ENCODE data around the gene EVI5.

DNA sequence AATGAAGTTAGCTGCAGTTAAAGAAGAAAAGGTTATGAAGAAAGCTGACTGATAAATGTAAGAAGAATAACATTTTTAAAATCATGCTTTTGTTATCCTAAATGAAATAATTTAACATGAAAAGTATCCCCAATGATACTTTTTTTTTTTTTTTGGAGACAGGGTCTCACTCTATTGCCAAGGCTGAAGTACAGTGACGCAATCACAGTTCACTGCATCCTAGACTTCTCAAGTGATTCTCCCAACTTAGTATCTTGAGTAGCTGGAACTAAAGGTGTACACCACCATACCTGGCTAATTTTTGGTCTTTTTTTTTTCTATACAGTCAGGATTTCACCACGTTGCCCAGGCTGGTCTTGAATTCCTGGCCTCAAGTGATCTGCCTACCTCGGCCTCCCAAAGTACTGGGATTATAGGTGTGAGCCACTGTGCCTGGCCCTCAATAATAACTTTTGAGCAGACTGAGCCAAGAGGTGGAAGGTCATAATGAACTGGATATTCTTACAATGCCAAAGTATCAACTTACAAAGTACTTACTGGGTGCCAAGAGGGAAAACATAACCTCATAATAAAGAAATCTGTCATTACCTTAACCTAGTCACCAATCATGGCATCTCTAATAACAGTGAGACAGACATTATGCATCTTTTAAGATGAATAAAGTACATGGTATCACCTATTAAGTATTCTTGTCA lies 94.5 kb downstream of the EVI5 start:
- TF ChIP-seq CTCF (IDR thresholded peaks at IDR 0.05) (no peak), ZNF232 (CRISPR knock-in tag; IDR thresholded peaks at IDR 0.05) (no peak), TEAD4 (CRISPR knock-in tag; IDR thresholded peaks at IDR 0.05) (no peak), TP53 (CRISPR knock-in tag; IDR thresholded peaks at IDR 0.05) (no peak)
- TF ChIP-seq, protein P1, sequence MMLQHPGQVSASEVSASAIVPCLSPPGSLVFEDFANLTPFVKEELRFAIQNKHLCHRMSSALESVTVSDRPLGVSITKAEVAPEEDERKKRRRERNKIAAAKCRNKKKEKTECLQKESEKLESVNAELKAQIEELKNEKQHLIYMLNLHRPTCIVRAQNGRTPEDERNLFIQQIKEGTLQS (CRISPR knock-in tag; conservative IDR thresholded peaks at IDR 0.05) = no peak
